GM10266 (cell line): ENCODE measurements around the gene KCNQ1.

Experiments
- DNase-seq: peaks from one replicate; pipeline ENCODE4 v3.0.0; 2012; ENCODE audit errors: extremely low spot score
- TF ChIP-seq, protein P1 (sequence below): IDR thresholded peaks from 2 replicates; pipeline ENCODE4 v1.5.1; 2012; ENCODE audit warnings: mild to moderate bottlenecking, low read depth; ENCODE audit not compliant: control insufficient read depth, insufficient read depth; ENCODE audit errors: missing control alignments

KCNQ1 gene

GRCh38 chr11:2835296-2835695, 390.5 kb downstream of the KCNQ1 start:
- no peak for DNase-seq
- TF ChIP-seq, protein P1, sequence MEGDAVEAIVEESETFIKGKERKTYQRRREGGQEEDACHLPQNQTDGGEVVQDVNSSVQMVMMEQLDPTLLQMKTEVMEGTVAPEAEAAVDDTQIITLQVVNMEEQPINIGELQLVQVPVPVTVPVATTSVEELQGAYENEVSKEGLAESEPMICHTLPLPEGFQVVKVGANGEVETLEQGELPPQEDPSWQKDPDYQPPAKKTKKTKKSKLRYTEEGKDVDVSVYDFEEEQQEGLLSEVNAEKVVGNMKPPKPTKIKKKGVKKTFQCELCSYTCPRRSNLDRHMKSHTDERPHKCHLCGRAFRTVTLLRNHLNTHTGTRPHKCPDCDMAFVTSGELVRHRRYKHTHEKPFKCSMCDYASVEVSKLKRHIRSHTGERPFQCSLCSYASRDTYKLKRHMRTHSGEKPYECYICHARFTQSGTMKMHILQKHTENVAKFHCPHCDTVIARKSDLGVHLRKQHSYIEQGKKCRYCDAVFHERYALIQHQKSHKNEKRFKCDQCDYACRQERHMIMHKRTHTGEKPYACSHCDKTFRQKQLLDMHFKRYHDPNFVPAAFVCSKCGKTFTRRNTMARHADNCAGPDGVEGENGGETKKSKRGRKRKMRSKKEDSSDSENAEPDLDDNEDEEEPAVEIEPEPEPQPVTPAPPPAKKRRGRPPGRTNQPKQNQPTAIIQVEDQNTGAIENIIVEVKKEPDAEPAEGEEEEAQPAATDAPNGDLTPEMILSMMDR, result no peak

GRCh38 chr11:2835751-2836150, 390.9 kb downstream of the KCNQ1 start:
- no peak for DNase-seq
- TF ChIP-seq, protein P1, result no peak

- no peak for DNase-seq
- TF ChIP-seq, protein P1, result no peak
These were observed 391.7 kb downstream of the KCNQ1 start for GRCh38 chr11:2836315-2837095.

DNA sequence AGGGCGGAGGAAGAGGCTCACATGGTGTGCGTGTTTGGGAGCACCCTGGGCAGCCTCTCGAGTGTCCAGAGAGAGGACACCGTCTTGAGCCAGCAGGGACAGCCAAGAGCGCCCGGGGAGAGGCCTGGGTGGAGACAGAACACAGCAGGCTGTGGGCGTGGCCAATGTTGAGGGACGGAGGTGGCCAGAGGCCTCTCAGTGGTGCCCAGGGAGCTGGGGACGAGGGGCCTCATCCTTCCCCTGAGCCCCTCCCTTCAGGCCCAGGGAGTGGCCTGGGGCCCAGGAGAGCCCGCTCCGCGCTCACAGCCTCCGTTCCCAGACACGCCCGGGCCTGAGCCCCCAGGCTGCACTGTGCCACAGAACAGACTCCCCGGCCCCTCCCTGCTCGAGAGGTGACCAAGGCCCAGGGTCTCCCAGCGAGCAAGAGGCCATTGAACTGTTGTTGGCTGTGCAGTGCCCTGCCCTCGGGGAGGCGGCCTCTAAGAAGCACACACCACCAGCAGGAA, 392.3 kb downstream of the KCNQ1 start:
- no peak for DNase-seq
- TF ChIP-seq, protein P1, result no peak

DNA sequence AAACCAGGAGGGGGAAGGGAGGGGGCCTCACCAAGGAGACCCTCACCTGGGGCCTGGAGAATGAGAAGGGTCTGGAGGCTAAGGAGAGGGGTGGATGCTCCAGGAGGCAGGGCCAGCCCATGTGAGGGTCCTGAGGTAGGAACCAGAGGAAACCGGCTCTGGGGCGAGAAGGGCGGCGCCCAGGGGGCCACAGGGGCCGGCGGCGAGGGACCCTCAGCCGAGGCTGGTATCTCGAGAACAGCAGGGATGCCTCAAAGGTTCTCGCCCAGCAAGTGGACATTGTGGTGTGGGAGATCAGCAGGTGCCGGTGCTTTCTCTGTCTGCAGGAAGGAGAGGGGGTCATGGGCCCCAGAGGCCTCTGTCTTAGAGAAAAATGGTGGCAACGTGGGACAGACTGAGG, 392.8 kb downstream of the KCNQ1 start:
- no peak for DNase-seq
- TF ChIP-seq, protein P1, result no peak

GRCh38 chr11:2838091-2838490, 393.3 kb downstream of the KCNQ1 start:
- TF ChIP-seq, protein P1, result no peak
- DNase-seq, result no peak

DNA sequence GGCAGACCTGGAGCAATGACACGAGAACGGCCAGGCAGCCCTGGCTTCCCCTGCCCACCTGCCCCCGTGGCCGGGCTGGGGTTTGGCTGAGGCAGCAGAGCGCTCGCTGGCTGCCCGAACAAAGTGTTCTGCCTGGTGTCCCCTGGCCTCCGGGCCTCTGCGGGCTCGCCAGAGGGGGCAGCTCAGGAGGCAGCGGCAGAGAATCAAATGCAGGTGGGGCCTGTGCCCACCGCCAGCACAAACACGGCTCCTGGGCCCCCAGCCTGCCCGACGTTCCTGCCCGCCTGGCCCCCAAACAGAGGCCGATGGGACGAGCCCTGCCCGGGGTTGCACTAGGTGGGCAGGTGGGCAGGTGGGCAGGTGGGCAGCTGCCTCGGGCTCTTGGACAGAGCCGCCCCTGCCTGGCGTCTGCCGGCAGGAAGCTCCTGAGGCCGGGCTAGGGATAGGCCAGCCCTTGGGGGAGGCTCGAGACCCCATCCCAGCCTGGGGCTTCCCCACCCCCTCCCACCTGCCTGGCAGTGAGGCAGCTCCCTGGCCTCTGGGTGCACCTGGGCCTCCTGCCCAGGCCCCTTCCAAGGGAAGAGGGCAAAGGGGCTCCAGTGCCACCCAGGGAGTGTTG, 394.0 kb downstream of the KCNQ1 start:
- TF ChIP-seq, protein P1, result no peak

More for the DNA sequence above, 394.0 kb downstream of the KCNQ1 start:
- no peak for DNase-seq
